GM23248 (cell line): ENCODE data around the gene CTPS2. TPM values are rescaled to one million over a fixed set of nuclear protein-coding genes. Genes with fewer than 3 reads are reported as not detected.
"Not testable (repeated sequence)": the region's sequence is repeated elsewhere in the genome, so short reads cannot be mapped to it uniquely, and the experiment has no call there.

Experiments
- DNase-seq: peaks from one replicate; pipeline ENCODE4 v3.0.0-alpha.2; 2015
- H2AFZ ChIP-seq: fragments of 200-600 bp; sonication (generic); 2 replicates; pipeline ENCODE4 v1.6.1; 2016; ENCODE audit warnings: antibody characterized with exemption
- H3F3A ChIP-seq: fragments of 200-600 bp; sonication (generic); 2 replicates; pipeline ENCODE4 v1.6.1; 2016; ENCODE audit warnings: mild to moderate bottlenecking, antibody characterized with exemption, mixed run types; ENCODE audit not compliant: insufficient read depth
- H3K27ac ChIP-seq: fragments of 200-600 bp; sonication (generic); 2 replicates; pipeline ENCODE4 v1.5.1; 2016; ENCODE audit warnings: mild to moderate bottlenecking
- H3K27me3 ChIP-seq: fragments of 200-600 bp; sonication (generic); replicated peaks from 2 replicates; pipeline ENCODE4 v1.6.1; 2016; ENCODE audit warnings: mild to moderate bottlenecking; ENCODE audit not compliant: insufficient read depth
- H3K36me3 ChIP-seq: fragments of 200-600 bp; sonication (generic); 2 replicates; pipeline ENCODE4 v1.6.1; 2016; ENCODE audit warnings: low read depth, mild to moderate bottlenecking
- H3K4me1 ChIP-seq: fragments of 200-600 bp; sonication (generic); 2 replicates; pipeline ENCODE4 v1.6.1; 2016; ENCODE audit warnings: mild to moderate bottlenecking; ENCODE audit not compliant: insufficient read depth
- H3K4me2 ChIP-seq: fragments of 200-600 bp; sonication (generic); one replicate; pipeline ENCODE4 v1.6.1; 2016; ENCODE audit warnings: mild to moderate bottlenecking; ENCODE audit not compliant: unreplicated experiment
- H3K4me3 ChIP-seq: fragments of 200-600 bp; sonication (generic); 2 replicates; pipeline ENCODE4 v1.5.1; 2016; ENCODE audit warnings: mild to moderate bottlenecking
- H3K79me2 ChIP-seq: fragments of 200-600 bp; sonication (generic); 2 replicates; pipeline ENCODE4 v1.6.1; 2016; ENCODE audit warnings: mild to moderate bottlenecking; ENCODE audit not compliant: insufficient read depth
- H3K9ac ChIP-seq: fragments of 200-600 bp; sonication (generic); 2 replicates; pipeline ENCODE4 v1.6.1; 2016; ENCODE audit warnings: mild to moderate bottlenecking
- H3K9me2 ChIP-seq: fragments of 200-600 bp; sonication (generic); 2 replicates; pipeline ENCODE4 v1.6.1; 2016; ENCODE audit warnings: mixed run types, mild to moderate bottlenecking, moderate library complexity; ENCODE audit not compliant: insufficient read depth
- H3K9me3 ChIP-seq: fragments of 200-600 bp; sonication (generic); one replicate; pipeline ENCODE4 v1.6.1; 2017; ENCODE audit warnings: low read depth
- H4K20me1 ChIP-seq: fragments of 200-600 bp; sonication (generic); 2 replicates; pipeline ENCODE4 v1.6.0; 2016; ENCODE audit not compliant: insufficient read depth
- EZH2 ChIP-seq: fragments of 200-600 bp; sonication (generic); IDR thresholded peaks from 2 replicates; pipeline ENCODE4 v1.6.1; 2018; ENCODE audit warnings: antibody characterized with exemption, mild to moderate bottlenecking; ENCODE audit not compliant: insufficient read depth, poor library complexity, severe bottlenecking
- EZH2phosphoT487 ChIP-seq: fragments of 200-600 bp; sonication (generic); IDR thresholded peaks from 2 replicates; pipeline ENCODE4 v1.6.1; 2018; ENCODE audit warnings: antibody characterized with exemption, moderate library complexity, mild to moderate bottlenecking, low read depth; ENCODE audit not compliant: insufficient read depth
- WGBS, 2 experiments: methylation state at CpG; one replicate each; pipeline ENCODE4 v1.1.6; 2015 to 2017; ENCODE audit warnings: low lambda C conversion rate in 2 of 2, low coverage in 1 of 2; ENCODE audit errors: missing lambda C conversion rate in 2 of 2; 5-methylcytosine and 5-hydroxymethylcytosine counted together
- in situ Hi-C: fragments of 300-500 bp; cut with MboI; formaldehyde crosslinking; loops from 2 replicates; pipeline ENCODE4 v1.15.0; 2020
- polyA plus RNA-seq: library from polyadenylated mRNA; unstranded; fragments of >200 nt; fragmentation: Nextera tagmentation; extraction: Ambion mirVana; gene quantifications from 2 replicates; pipeline ENCODE4 v1.2.1, GENCODE V29; 2016
- total RNA-seq: library from RNA; depleted of rRNA; stranded (reverse); fragments of >200 nt; shearing (Covaris generic); gene quantifications from 2 replicates; pipeline ENCODE4 v1.2.3, GENCODE V29; 2014

CTPS2 gene
- total and polyA plus RNA-seq, 2 experiments from 2014 or later = 4.4 to 5.8 TPM

DNA sequence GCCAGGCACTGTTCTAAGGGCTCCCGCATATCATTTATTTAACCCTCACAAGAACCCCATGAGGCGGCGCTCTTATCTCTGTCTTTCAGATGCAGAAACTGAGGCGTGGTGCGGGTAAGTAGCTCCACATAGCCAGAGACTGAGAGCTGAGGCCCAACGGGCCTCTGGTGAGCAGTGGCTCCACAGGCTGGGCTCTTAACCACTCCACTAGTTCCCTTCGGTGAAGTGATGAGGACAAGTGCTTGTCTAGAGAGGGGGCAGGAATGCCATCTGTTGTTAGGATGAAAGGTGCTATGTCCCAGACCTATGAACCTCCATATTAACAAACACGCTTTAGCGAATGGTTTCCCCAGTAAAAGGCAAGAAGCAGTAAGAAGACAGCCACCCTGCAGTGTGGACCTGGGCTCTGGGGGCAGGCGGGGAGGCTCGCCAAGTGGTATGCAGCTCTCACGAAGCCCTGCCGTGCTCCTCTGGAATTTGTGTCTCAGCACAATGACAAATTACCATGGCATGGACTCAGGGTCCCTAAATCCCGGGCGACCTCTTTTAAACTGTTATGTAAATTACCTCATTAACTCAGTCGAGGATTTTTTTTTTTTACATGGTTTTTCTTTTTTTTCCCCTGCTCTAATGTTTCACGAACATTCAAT, 83.4 kb downstream of the CTPS2 start:
- Histone ChIP-seq H3K9me3 (no peaks in the 10 kb centered on the region), H3K27me3 (no peaks in the 10 kb centered on the region), H3K9me2 (no peaks in the 10 kb centered on the region), H4K20me1 (no peaks in the 10 kb centered on the region), H3K27ac (no peak overlapping the region), H3F3A (no peaks in the 10 kb centered on the region), H3K4me3 (no peak overlapping the region), H3K9ac (no peak overlapping the region), H2AFZ (no peak overlapping the region), H3K36me3 (no peaks in the 10 kb centered on the region), H3K4me2 (no peak overlapping the region), H3K4me1 (peaks cover 7% of the 10 kb centered on the region), H3K79me2 (no peaks in the 10 kb centered on the region)
- DNase-seq = no peak
- TF ChIP-seq EZH2phosphoT487 (no peak), EZH2 (no peak)
- in situ Hi-C loops = no loop called here
- WGBS, 2 experiments = 99% methylated on average over 11 to 17 of the region's 17 CpGs

DNA sequence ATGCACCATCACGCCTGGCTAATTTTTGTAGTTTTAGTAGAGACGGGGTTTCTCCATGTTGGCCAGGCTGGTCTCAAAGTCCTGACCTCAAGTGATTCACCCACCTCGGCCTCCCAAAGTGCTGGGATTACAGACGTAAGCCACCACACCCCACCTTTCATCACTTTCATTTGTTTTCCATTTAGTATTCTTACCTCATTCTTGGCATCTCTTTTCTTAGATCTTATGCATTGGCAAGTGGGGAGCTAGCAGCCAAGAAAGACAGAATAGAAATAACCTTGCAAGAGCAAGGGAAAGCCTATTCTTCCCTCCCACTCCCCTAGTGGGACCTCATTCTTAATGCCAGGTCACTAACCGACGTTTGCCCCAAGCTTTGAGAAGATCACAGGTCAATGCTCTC, 84.0 kb downstream of the CTPS2 start:
- peak; percentile 50 for DNase-seq
- WGBS, 2 experiments = 51 to 54% methylated on average over 6 of the region's 6 CpGs
- H3K4me2 ChIP-seq, H2AFZ ChIP-seq, H3K9me2 ChIP-seq, H3K4me1 ChIP-seq, H3K9me3 ChIP-seq, H3K36me3 ChIP-seq, H4K20me1 ChIP-seq, in situ Hi-C loops, H3K9ac ChIP-seq, H3K27ac ChIP-seq, H3K4me3 ChIP-seq, H3F3A ChIP-seq, H3K79me2 ChIP-seq, H3K27me3 ChIP-seq: not testable (repeated sequence)

DNA sequence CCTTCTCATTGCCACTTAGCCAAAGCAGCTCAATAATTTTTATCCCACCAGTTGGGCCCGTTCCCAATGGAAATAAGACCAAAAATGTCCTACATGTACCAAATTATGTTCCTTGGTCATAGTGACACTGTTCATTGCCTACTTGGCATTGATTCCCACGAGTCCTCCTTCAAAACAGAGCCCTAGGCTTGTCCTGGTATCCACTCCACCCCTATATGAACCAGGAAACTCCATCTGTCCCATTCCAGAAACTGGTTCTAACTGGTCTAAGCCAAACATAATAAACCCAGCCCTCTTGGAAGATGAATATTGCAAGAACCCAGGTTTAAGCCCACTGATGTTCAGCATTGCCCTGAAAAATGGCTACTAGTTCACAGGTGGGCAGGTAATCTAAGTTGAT, 93.4 kb downstream of the CTPS2 start:
- no peak overlapping the region for H3K4me2 ChIP-seq
- H3K9ac ChIP-seq = no peak overlapping the region
- H3K27ac ChIP-seq = no peak overlapping the region
- H3K9me3 ChIP-seq = no peaks in the 10 kb centered on the region
- TF ChIP-seq EZH2phosphoT487 = no peak
- H3K79me2 ChIP-seq = no peaks in the 10 kb centered on the region
- no peak overlapping the region for H2AFZ ChIP-seq
- H3K4me1 ChIP-seq = no peaks in the 10 kb centered on the region
- WGBS, 2 experiments = 94 to 97% methylated on average over 2 of the region's 2 CpGs
- H3K27me3 ChIP-seq = no peaks in the 10 kb centered on the region
- H3K9me2 ChIP-seq = no peaks in the 10 kb centered on the region
- no peaks in the 10 kb centered on the region for H3F3A ChIP-seq
- H3K36me3 ChIP-seq = no peaks in the 10 kb centered on the region
- in situ Hi-C loops = no loop called here
- H4K20me1 ChIP-seq = no peaks in the 10 kb centered on the region
- DNase-seq = no peak
- no peak overlapping the region for H3K4me3 ChIP-seq

DNA sequence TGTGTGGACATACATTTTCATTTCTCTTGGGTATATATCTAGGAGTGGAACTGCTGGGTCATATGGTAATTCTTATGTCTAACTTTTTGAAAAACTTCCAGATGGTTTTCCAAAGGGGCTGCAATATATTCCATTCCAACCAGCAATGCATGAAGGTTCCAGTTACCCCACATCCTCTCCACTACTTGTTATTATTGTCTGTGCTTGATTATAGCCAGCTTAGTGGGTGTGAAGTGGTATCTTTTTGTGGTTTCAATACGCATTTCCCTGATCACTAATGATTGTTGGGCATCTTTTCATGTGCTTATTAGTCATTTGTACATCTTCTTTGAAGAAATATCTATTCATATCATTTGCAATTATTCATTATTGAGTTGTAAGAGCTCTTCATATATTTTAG, 94.0 kb downstream of the CTPS2 start:
- Histone ChIP-seq H3K36me3 (no peaks in the 10 kb centered on the region), H3K9me2 (no peaks in the 10 kb centered on the region), H4K20me1 (no peaks in the 10 kb centered on the region), H3K9ac (no peak overlapping the region), H3K4me2 (no peak overlapping the region), H3K27ac (no peak overlapping the region), H3K4me3 (no peak overlapping the region), H3K9me3 (no peaks in the 10 kb centered on the region), H3F3A (no peaks in the 10 kb centered on the region), H3K4me1 (no peaks in the 10 kb centered on the region), H3K27me3 (no peaks in the 10 kb centered on the region), H2AFZ (no peak overlapping the region), H3K79me2 (no peaks in the 10 kb centered on the region)
- DNase-seq = no peak
- no peak for TF ChIP-seq EZH2phosphoT487
- no peak for TF ChIP-seq EZH2
- in situ Hi-C loops = no loop called here
- 90 to 100% methylated on average over 1 of the region's 1 CpG for WGBS, 2 experiments

DNA sequence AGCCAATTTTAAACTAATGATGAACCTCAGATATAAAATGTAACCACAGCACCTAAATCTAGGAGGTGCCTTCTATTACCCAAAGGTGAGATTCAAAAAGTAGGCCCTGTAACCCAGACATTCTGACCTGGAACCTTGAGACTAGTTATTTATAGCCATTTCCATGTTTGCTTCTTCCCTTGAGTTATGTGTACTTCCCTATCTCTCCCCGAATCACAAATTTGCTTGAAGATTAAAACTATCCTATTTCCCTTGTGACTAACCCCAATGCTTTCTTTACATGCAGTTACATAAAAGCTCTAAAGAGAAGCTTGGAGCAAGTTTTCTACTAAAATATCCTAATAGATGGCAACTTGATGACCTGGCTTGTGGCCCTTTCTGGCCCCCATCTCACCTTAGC, 95.1 kb downstream of the CTPS2 start:
- in situ Hi-C loops = no loop called here
- Histone ChIP-seq H3K9me3 (no peaks in the 10 kb centered on the region), H3K4me3 (no peak overlapping the region), H3K9ac (no peak overlapping the region), H3K4me2 (no peak overlapping the region), H4K20me1 (no peaks in the 10 kb centered on the region), H3K27me3 (no peaks in the 10 kb centered on the region), H3F3A (no peaks in the 10 kb centered on the region), H3K79me2 (no peaks in the 10 kb centered on the region), H3K4me1 (no peaks in the 10 kb centered on the region), H3K9me2 (no peaks in the 10 kb centered on the region), H3K27ac (no peak overlapping the region), H3K36me3 (no peaks in the 10 kb centered on the region), H2AFZ (no peak overlapping the region)
- TF ChIP-seq EZH2phosphoT487 = no peak
- TF ChIP-seq EZH2 = no peak
- no peak for DNase-seq
- WGBS, 2 experiments = 100% methylated on average over 1 of the region's 1 CpG
